ENCODE results near the gene MPHOSPH9. TPM values are rescaled to one million over a fixed set of nuclear protein-coding genes. Genes with fewer than 3 reads are reported as not detected.

The MPHOSPH9 gene
- total and polyA plus RNA-seq, 10 donors, result 7.1 to 97.3 (median 40.0) TPM

- no peaks in the 10 kb centered on the region for H3K27me3 ChIP-seq (replicated peaks in 1 of 7)
- peaks cover 0 to 25% (median 14%) of the 10 kb centered on the region in 6 donors for H3K4me1 ChIP-seq
- no peak overlapping the region for H3K4me3 ChIP-seq
- peaks cover 0 to 4% (median 0%) of the 10 kb centered on the region in 6 donors for H3K36me3 ChIP-seq
- DNase-seq, result peak; percentile 0
- TF ChIP-seq POLR2AphosphoS5 (IDR thresholded peaks at IDR 0.05) (no peak), CTCF (IDR thresholded peaks at IDR 0.05 in 8 of 11, conservative IDR thresholded peaks at IDR 0.05 in 3 of 11) (no peak), POLR2A (IDR thresholded peaks at IDR 0.05) (no peak)
- no peaks in the 10 kb centered on the region for H3K9me3 ChIP-seq
- WGBS, 5 donors, result 78 to 92% (median 84%) methylated on average over 3 of the region's 3 CpGs
- intact Hi-C loops (cut with DNase I; ENCODE audit: low total_unique reads), result no loop called here
- no peak overlapping the region for H3K27ac ChIP-seq
Measured at GRCh38 chr12:123132951-123133619, 99.9 kb downstream of the MPHOSPH9 start.

- WGBS, 5 donors, result 33 to 58% (median 52%) methylated on average over 12 of the region's 12 CpGs
Measured at GRCh38 chr12:123131879-123132402, 101.0 kb downstream of the MPHOSPH9 start.

GRCh38 chr12:123131291-123131832 is 101.6 kb downstream of the MPHOSPH9 start:
- H3K4me1 ChIP-seq, result peaks cover 0 to 29% (median 14%) of the 10 kb centered on the region in 6 donors
- intact Hi-C loops (cut with DNase I; ENCODE audit: low total_unique reads), result no loop called here
- peak overlapping the region in 6 of 8 donors; percentile 36 to 70 (median 54) for H3K27ac ChIP-seq

More at GRCh38 chr12:123131879-123132402, 101.0 kb downstream of the MPHOSPH9 start:
- intact Hi-C loops (cut with DNase I; ENCODE audit: low total_unique reads), result no loop called here
- H3K9me3 ChIP-seq, result no peaks in the 10 kb centered on the region
- peak overlapping the region in 6 of 8 donors; percentile 36 to 70 (median 54) for H3K27ac ChIP-seq
- peak; percentile 74 for DNase-seq
- TF ChIP-seq CTCF (IDR thresholded peaks at IDR 0.05 in 8 of 11, conservative IDR thresholded peaks at IDR 0.05 in 3 of 11) (no peak), POLR2A (IDR thresholded peaks at IDR 0.05) (no peak), POLR2AphosphoS5 (IDR thresholded peaks at IDR 0.05) (peak; percentile 33 to 43 (median 42))
- no peaks in the 10 kb centered on the region for H3K36me3 ChIP-seq
- no peaks in the 10 kb centered on the region for H3K27me3 ChIP-seq (replicated peaks in 1 of 7)
- peaks cover 0 to 29% (median 14%) of the 10 kb centered on the region in 6 donors for H3K4me1 ChIP-seq
- peak overlapping the region in 2 of 8 donors; percentile 7 to 10 for H3K4me3 ChIP-seq

More at GRCh38 chr12:123131291-123131832, 101.6 kb downstream of the MPHOSPH9 start:
- Histone ChIP-seq H3K4me3 (no peak overlapping the region), H3K9me3 (no peaks in the 10 kb centered on the region), H3K27me3 (replicated peaks in 1 of 7) (no peaks in the 10 kb centered on the region), H3K36me3 (no peaks in the 10 kb centered on the region)
- TF ChIP-seq CTCF (IDR thresholded peaks at IDR 0.05 in 8 of 11, conservative IDR thresholded peaks at IDR 0.05 in 3 of 11), result no peak
- no peak for TF ChIP-seq POLR2AphosphoS5 (IDR thresholded peaks at IDR 0.05)
- TF ChIP-seq POLR2A (IDR thresholded peaks at IDR 0.05), result no peak
- DNase-seq, result no peak
- WGBS, 5 donors, result 84 to 90% (median 86%) methylated on average over 4 of the region's 4 CpGs

Data from spleen (tissue), 11 donors.